Brain microvascular endothelial cell (primary cell): ENCODE results near the gene ATR.

ENCODE experiments used
- DNase-seq: peaks from one replicate; pipeline ENCODE4 v3.0.0-alpha.2; 2020
- H3K27ac ChIP-seq: fragments of 250-450 bp; sonication (Bioruptor Pico); 2 replicates; pipeline ENCODE4 v1.5.1; 2020; ENCODE audit warnings: mild to moderate bottlenecking, moderate library complexity
- H3K27me3 ChIP-seq: fragments of 250-450 bp; sonication (Bioruptor Pico); replicated peaks from 2 replicates; pipeline ENCODE4 v1.5.1; 2020; ENCODE audit warnings: mild to moderate bottlenecking
- H3K36me3 ChIP-seq: fragments of 250-450 bp; sonication (Bioruptor Pico); replicated peaks from 2 replicates; pipeline ENCODE4 v1.5.1; 2020; ENCODE audit warnings: mild to moderate bottlenecking
- H3K4me3 ChIP-seq: 2 replicates; pipeline ENCODE4 v1.5.1; 2011; ENCODE audit warnings: low read depth, mild to moderate bottlenecking, control low read depth, low read length, moderate library complexity
- CTCF ChIP-seq: IDR thresholded peaks from 2 replicates; pipeline ENCODE4 v1.5.1; 2011; ENCODE audit warnings: low read depth, mild to moderate bottlenecking, moderate library complexity, low read length, control low read depth, inconsistent platforms; ENCODE audit errors: missing control alignments
- in situ Hi-C: cut with HindIII; loops from 2 replicates; pipeline ENCODE4 v1.10.0; 2017; ENCODE audit warnings: low sequenced_read_pairs, low pct_ligation_motif_present

The ATR gene

GRCh38 chr3:142578329-142579223 is at the start of gene ATR:
Gene ATR (minus strand): TSS chr3:142578733. CDS start chr3:142578704, 29 bp downstream.
- H3K4me3 ChIP-seq = peak within 1 kb of the TSS; percentile 97
- peak; percentile 97 for DNase-seq
- H3K36me3 ChIP-seq = no peaks in the 10 kb centered on the region
- in situ Hi-C loops = loop anchor here (25.0 kb wide), 1 partner anchor 434 kb away; the partner anchor contains the start of gene U2SURP
- no peak for TF ChIP-seq CTCF
- peak within 1 kb of the TSS; percentile 89 for H3K27ac ChIP-seq
- H3K27me3 ChIP-seq = no peaks in the 10 kb centered on the region

- Histone ChIP-seq H3K4me3 (no peak overlapping the region), H3K27ac (no peak overlapping the region), H3K36me3 (no peaks in the 10 kb centered on the region), H3K27me3 (no peaks in the 10 kb centered on the region)
- DNase-seq = no peak
- in situ Hi-C loops = no loop called here
- no peak for TF ChIP-seq CTCF
These were observed 48.4 kb upstream of the ATR start for GRCh38 chr3:142626971-142627370.

GRCh38 chr3:142625153-142625440 is 46.6 kb upstream of the ATR start:
- in situ Hi-C loops = no loop called here
- no peak for TF ChIP-seq CTCF
- DNase-seq = no peak
- no peaks in the 10 kb centered on the region for H3K27me3 ChIP-seq
- H3K36me3 ChIP-seq = no peaks in the 10 kb centered on the region
- H3K4me3 ChIP-seq = no peak overlapping the region
- H3K27ac ChIP-seq = no peak overlapping the region

- in situ Hi-C loops = no loop called here
- Histone ChIP-seq H3K27me3 (no peaks in the 10 kb centered on the region), H3K36me3 (no peaks in the 10 kb centered on the region), H3K4me3 (no peak overlapping the region), H3K27ac (no peak overlapping the region)
- DNase-seq = no peak
- no peak for TF ChIP-seq CTCF
These were observed 46.0 kb upstream of the ATR start for GRCh38 chr3:142624341-142625152.

- in situ Hi-C loops = no loop called here
- DNase-seq = no peak
- no peak for TF ChIP-seq CTCF
- Histone ChIP-seq H3K4me3 (no peak overlapping the region), H3K27ac (no peak overlapping the region), H3K36me3 (no peaks in the 10 kb centered on the region), H3K27me3 (no peaks in the 10 kb centered on the region)
These were observed 44.7 kb upstream of the ATR start for GRCh38 chr3:142623194-142623593.
